Measurements from ENCODE around the gene MFAP4.

DNA sequence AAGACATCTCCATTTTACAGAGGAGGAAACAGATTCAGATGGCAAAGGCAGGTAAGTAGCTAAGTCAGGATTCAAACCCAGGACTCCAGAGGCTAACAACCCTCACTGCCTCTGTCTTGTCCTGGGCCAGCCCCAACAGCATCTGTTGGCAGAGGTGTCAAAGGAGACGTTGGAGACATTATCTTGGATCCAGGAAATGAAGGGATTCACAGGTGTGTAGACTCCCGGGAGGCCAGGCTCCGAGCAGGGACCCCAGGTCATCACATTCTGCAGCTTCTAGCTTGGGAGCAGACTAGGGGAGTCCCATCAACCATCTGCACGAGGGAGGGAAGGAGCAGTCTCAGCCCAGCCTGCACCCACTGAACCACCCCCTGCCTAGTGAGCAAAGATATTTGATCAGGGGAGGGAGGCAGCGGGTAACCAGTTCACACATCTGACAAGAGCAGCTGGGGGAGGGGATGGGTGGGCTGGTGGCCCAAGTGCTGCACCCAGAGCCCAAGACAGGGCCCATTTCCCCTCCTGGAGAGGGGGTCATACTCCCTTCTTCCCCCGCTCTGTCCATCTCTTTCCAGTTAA, 23.4 kb downstream of the MFAP4 start:
- TF ChIP-seq, protein P1, sequence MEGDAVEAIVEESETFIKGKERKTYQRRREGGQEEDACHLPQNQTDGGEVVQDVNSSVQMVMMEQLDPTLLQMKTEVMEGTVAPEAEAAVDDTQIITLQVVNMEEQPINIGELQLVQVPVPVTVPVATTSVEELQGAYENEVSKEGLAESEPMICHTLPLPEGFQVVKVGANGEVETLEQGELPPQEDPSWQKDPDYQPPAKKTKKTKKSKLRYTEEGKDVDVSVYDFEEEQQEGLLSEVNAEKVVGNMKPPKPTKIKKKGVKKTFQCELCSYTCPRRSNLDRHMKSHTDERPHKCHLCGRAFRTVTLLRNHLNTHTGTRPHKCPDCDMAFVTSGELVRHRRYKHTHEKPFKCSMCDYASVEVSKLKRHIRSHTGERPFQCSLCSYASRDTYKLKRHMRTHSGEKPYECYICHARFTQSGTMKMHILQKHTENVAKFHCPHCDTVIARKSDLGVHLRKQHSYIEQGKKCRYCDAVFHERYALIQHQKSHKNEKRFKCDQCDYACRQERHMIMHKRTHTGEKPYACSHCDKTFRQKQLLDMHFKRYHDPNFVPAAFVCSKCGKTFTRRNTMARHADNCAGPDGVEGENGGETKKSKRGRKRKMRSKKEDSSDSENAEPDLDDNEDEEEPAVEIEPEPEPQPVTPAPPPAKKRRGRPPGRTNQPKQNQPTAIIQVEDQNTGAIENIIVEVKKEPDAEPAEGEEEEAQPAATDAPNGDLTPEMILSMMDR (IDR thresholded peaks at IDR 0.05 in 8 of 11, conservative IDR thresholded peaks at IDR 0.05 in 3 of 11): no peak
- TF ChIP-seq POLR2A (IDR thresholded peaks at IDR 0.05): no peak

Data from spleen (tissue), 7 donors.